ENCODE measurements around the gene SMC3. TPM values are rescaled to one million over a fixed set of nuclear protein-coding genes. Genes with fewer than 3 reads are reported as not detected.
"Not testable (repeated sequence)": the region's sequence is repeated elsewhere in the genome, so short reads cannot be mapped to it uniquely, and the experiment has no call there.

SMC3 gene
- polyA plus RNA-seq, 2 of the 4 experiments (the other 2 are of a cell fraction): 59.5 to 60.5 TPM

- Histone ChIP-seq H3K4me1 (peaks cover 51% of the 10 kb centered on the region), H3K27ac (peak overlapping the region; percentile 28 to 93; a peak in 4 of 6 replicates)
- H3K4me3 ChIP-seq; ATAC-seq; H3K9me3 ChIP-seq; DNase-seq (ENCODE audit: low read depth in 1 of 2, low spot score in 1 of 2); POLR2A ChIA-PET; H3K4me2 ChIP-seq; FAIRE-seq: not testable (repeated sequence)
- CTCF ChIA-PET: interaction anchor here (2.7 to 4.4 kb wide), 2 partner anchors 29 to 32 kb away, joined by 9 to 20 read pairs; no protein-coding TSS in a partner anchor
- TF ChIP-seq MAFK (IDR thresholded peaks at IDR 0.05; ENCODE audit: partially characterized antibody): peak; percentile 80
- 80% methylated on average over 6 of the region's 6 CpGs for whole genome bisulfite sequencing (ENCODE audit: missing lambda C conversion rate)
These were observed 72.4 kb downstream of the SMC3 start for GRCh38 chr10:110639858-110640257.

- ChIA-PET CTCF (interaction anchor here (1.1 to 2.7 kb wide), 3 partner anchors 30 to 33 kb away, joined by 3 to 16 read pairs (median 9); no protein-coding TSS in a partner anchor), POLR2A (interaction anchor here (1.0 to 1.5 kb wide), 3 partner anchors 12 to 31 kb away, joined by 4 to 6 read pairs (median 5); no protein-coding TSS in a partner anchor)
- Histone ChIP-seq H3K9me3 (no peaks in the 10 kb centered on the region), H3K4me3 (peak overlapping the region; percentile 0; the same call in 1 of the 3 replicates), H3K4me2 (peak overlapping the region; percentile 65), H3K27ac (peak overlapping the region; percentile 72 to 93), H3K4me1 (peaks cover 57% of the 10 kb centered on the region)
- DNase-seq (ENCODE audit: low read depth in 1 of 2, low spot score in 1 of 2): peak; percentile 75 to 91
- 2% methylated on average over 5 of the region's 5 CpGs for WGBS (ENCODE audit: missing lambda C conversion rate)
- peak; percentile 67 to 69 for ATAC-seq
- peak; percentile 72 for FAIRE-seq
- TF ChIP-seq JUN (IDR thresholded peaks at IDR 0.05) (peak; percentile 73 to 77; a peak in 4 of 5 replicates), ZC3H11A (IDR thresholded peaks at IDR 0.05) (no peak), NR3C1 (IDR thresholded peaks at IDR 0.05) (no peak), FOXS1 (CRISPR knock-in tag; IDR thresholded peaks at IDR 0.05) (no peak), POLR2AphosphoS2 (conservative IDR thresholded peaks at IDR 0.05; ENCODE audit: low read length) (no peak), HEYL (CRISPR knock-in tag; IDR thresholded peaks at IDR 0.05) (no peak), E2F6 (IDR thresholded peaks at IDR 0.05; ENCODE audit: borderline replicate concordance, low read depth) (no peak), HOXB5 (CRISPR knock-in tag; IDR thresholded peaks at IDR 0.05) (peak; percentile 84; the same call in 1 of the 2 replicates), CHD4 (IDR thresholded peaks at IDR 0.05; ENCODE audit: borderline replicate concordance) (no peak), ZSCAN20 (CRISPR knock-in tag; IDR thresholded peaks at IDR 0.05) (no peak), BHLHE40 (IDR thresholded peaks at IDR 0.05; ENCODE audit: low read depth, low read length) (peak; percentile 53; the same call in 1 of the 2 replicates), RNF2 (IDR thresholded peaks at IDR 0.05; ENCODE audit: borderline replicate concordance, low read depth) (no peak), NPAS2 (CRISPR knock-in tag; IDR thresholded peaks at IDR 0.05; ENCODE audit: borderline replicate concordance) (no peak), GATA3 (IDR thresholded peaks at IDR 0.05; ENCODE audit: borderline replicate concordance) (peak; percentile 64; the same call in 1 of the 2 replicates), MAFK (IDR thresholded peaks at IDR 0.05; ENCODE audit: partially characterized antibody) (no peak), FOSB (CRISPR knock-in tag; IDR thresholded peaks at IDR 0.05) (no peak), KDM5A (IDR thresholded peaks at IDR 0.05) (no peak), NFE2L2 (conservative IDR thresholded peaks at IDR 0.05; ENCODE audit: low read length) (no peak), HDAC2 (IDR thresholded peaks at IDR 0.05) (no peak), RFX5 (IDR thresholded peaks at IDR 0.05) (0 out of 2 replicates have a peak, but pooled peaks have one; percentile 11), MYC (IDR thresholded peaks at IDR 0.05; ENCODE audit: borderline replicate concordance, low read length) (no peak), RARB (CRISPR knock-in tag; IDR thresholded peaks at IDR 0.05) (peak; percentile 57; the same call in 1 of the 2 replicates), USF2 (IDR thresholded peaks at IDR 0.05) (peak; percentile 92), HOXA7 (CRISPR knock-in tag; IDR thresholded peaks at IDR 0.05) (no peak), KDM1A (IDR thresholded peaks at IDR 0.05; ENCODE audit: low read depth) (no peak), EHF (CRISPR knock-in tag; IDR thresholded peaks at IDR 0.05) (no peak), ZFP36 (IDR thresholded peaks at IDR 0.05; ENCODE audit: borderline replicate concordance, partially characterized antibody) (no peak)
- TF ChIP-seq, protein P1, sequence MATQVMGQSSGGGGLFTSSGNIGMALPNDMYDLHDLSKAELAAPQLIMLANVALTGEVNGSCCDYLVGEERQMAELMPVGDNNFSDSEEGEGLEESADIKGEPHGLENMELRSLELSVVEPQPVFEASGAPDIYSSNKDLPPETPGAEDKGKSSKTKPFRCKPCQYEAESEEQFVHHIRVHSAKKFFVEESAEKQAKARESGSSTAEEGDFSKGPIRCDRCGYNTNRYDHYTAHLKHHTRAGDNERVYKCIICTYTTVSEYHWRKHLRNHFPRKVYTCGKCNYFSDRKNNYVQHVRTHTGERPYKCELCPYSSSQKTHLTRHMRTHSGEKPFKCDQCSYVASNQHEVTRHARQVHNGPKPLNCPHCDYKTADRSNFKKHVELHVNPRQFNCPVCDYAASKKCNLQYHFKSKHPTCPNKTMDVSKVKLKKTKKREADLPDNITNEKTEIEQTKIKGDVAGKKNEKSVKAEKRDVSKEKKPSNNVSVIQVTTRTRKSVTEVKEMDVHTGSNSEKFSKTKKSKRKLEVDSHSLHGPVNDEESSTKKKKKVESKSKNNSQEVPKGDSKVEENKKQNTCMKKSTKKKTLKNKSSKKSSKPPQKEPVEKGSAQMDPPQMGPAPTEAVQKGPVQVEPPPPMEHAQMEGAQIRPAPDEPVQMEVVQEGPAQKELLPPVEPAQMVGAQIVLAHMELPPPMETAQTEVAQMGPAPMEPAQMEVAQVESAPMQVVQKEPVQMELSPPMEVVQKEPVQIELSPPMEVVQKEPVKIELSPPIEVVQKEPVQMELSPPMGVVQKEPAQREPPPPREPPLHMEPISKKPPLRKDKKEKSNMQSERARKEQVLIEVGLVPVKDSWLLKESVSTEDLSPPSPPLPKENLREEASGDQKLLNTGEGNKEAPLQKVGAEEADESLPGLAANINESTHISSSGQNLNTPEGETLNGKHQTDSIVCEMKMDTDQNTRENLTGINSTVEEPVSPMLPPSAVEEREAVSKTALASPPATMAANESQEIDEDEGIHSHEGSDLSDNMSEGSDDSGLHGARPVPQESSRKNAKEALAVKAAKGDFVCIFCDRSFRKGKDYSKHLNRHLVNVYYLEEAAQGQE (IDR thresholded peaks at IDR 0.05): no peak
- TF ChIP-seq, protein P2, sequence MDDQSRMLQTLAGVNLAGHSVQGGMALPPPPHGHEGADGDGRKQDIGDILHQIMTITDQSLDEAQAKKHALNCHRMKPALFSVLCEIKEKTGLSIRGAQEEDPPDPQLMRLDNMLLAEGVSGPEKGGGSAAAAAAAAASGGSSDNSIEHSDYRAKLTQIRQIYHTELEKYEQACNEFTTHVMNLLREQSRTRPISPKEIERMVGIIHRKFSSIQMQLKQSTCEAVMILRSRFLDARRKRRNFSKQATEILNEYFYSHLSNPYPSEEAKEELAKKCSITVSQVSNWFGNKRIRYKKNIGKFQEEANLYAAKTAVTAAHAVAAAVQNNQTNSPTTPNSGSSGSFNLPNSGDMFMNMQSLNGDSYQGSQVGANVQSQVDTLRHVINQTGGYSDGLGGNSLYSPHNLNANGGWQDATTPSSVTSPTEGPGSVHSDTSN (IDR thresholded peaks at IDR 0.05): no peak
- TF ChIP-seq, protein P3, sequence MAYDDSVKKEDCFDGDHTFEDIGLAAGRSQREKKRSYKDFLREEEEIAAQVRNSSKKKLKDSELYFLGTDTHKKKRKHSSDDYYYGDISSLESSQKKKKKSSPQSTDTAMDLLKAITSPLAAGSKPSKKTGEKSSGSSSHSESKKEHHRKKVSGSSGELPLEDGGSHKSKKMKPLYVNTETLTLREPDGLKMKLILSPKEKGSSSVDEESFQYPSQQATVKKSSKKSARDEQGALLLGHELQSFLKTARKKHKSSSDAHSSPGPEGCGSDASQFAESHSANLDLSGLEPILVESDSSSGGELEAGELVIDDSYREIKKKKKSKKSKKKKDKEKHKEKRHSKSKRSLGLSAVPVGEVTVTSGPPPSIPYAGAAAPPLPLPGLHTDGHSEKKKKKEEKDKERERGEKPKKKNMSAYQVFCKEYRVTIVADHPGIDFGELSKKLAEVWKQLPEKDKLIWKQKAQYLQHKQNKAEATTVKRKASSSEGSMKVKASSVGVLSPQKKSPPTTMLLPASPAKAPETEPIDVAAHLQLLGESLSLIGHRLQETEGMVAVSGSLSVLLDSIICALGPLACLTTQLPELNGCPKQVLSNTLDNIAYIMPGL (CRISPR knock-in tag; IDR thresholded peaks at IDR 0.05; ENCODE audit: borderline replicate concordance): no peak
These were observed 73.8 kb downstream of the SMC3 start for GRCh38 chr10:110641256-110641655.
